ENCODE data around the gene NPC1L1.

The NPC1L1 gene

DNA sequence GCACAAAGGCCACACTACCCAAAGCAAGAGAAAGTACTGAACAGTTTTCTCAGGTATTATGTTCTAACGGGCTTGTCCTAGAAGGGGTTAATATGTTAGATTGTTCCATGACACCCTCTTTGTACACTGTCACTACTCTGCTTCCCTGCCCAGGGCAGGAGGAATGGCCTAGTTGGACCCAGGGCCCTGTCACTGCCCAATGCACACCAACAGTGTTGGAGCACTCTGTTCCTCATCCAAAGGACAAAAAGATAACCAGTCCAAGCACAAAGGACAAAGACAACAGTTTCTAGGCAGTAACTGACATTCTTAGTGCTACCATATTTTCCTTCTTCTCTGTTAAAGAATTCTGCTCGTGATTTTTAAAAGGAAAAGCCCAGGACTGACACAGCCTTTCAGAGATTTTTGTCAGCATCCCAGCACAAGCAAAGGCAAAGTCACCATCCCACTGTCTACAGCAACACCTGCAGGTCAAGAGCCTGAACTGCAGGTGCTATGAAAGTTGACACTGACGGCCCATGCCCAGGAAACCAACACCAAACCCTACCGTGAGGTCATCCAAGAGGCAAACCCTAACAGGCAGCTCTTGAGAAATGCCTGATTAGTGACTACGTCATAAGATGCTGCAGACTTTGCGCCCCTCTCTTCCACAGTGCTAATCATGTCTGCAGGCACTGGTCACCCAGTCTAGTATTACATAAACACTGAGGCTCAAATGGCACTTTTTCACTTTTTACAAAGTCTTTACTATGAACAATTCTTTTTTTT, 63.9 kb downstream of the NPC1L1 start:
- H3K4me3 ChIP-seq (ENCODE audit: low read depth, low read length), result no peak overlapping the region
- TF ChIP-seq, protein P1, sequence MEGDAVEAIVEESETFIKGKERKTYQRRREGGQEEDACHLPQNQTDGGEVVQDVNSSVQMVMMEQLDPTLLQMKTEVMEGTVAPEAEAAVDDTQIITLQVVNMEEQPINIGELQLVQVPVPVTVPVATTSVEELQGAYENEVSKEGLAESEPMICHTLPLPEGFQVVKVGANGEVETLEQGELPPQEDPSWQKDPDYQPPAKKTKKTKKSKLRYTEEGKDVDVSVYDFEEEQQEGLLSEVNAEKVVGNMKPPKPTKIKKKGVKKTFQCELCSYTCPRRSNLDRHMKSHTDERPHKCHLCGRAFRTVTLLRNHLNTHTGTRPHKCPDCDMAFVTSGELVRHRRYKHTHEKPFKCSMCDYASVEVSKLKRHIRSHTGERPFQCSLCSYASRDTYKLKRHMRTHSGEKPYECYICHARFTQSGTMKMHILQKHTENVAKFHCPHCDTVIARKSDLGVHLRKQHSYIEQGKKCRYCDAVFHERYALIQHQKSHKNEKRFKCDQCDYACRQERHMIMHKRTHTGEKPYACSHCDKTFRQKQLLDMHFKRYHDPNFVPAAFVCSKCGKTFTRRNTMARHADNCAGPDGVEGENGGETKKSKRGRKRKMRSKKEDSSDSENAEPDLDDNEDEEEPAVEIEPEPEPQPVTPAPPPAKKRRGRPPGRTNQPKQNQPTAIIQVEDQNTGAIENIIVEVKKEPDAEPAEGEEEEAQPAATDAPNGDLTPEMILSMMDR (IDR thresholded peaks at IDR 0.05; ENCODE audit: borderline replicate concordance, insufficient read depth, low read depth, low read length), result peak; percentile 95

DNA sequence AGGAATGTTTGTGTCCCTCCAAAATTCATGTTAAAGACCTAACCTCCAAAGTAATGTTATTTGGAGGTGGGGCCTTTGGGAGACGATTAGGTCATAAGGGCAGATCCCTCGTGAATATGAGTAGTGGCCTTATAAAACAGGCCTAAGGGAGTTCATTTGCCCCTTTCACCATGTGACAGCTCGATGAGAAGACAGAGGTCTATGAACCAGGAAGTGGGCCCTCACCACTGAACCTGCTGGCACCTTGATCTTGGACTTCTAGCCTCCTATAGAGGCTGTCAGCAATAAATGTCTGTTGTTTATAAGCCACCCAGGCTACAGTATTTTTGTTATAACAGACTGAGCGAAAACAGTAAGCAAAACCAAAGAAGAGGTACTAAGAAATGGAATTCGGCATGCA, 64.8 kb downstream of the NPC1L1 start:
- H3K4me3 ChIP-seq (ENCODE audit: low read depth, low read length), result no peak overlapping the region
- TF ChIP-seq, protein P1 (IDR thresholded peaks at IDR 0.05; ENCODE audit: borderline replicate concordance, insufficient read depth, low read depth, low read length), result no peak

DNA sequence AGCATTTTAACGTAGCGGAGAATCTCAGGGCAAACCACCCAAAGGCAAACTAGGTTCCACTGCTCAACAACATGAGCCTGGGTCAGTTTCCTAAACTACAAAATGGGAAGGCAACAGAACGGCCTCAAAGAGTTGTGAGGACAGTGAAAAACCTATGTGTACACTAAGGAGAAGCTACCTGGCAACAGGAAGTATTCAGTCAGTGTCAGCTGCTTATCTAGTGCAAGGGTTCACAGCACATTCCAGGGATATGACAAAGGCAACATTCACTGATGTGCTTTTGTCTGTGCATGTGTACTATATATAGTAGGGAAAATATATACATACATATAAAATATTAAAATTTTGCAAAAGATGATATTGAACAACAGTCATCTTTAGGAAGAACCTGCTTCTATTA, 67.8 kb downstream of the NPC1L1 start:
- H3K4me3 ChIP-seq (ENCODE audit: low read depth, low read length), result no peak overlapping the region
- TF ChIP-seq, protein P1 (IDR thresholded peaks at IDR 0.05; ENCODE audit: borderline replicate concordance, insufficient read depth, low read depth, low read length), result no peak

DNA sequence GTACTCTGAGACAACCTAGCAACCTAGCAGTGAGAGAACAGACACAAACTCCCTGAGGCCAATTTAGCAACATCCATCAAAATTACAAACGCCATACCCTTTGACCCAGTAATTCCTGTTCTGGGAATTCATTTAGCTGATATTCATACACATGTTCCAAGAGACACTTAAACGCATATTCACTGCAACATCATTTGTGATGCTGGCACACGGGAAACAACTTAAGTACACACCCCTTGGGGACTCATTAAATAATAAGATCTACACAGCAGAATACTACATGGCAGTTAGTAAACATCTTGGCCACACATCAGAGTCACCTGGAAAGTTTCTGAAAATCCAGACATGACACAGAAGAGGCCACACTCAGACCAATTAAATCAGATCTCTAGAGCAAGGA, 68.3 kb downstream of the NPC1L1 start:
- H3K4me3 ChIP-seq (ENCODE audit: low read depth, low read length), result no peak overlapping the region
- TF ChIP-seq, protein P1 (IDR thresholded peaks at IDR 0.05; ENCODE audit: borderline replicate concordance, insufficient read depth, low read depth, low read length), result no peak

DNA sequence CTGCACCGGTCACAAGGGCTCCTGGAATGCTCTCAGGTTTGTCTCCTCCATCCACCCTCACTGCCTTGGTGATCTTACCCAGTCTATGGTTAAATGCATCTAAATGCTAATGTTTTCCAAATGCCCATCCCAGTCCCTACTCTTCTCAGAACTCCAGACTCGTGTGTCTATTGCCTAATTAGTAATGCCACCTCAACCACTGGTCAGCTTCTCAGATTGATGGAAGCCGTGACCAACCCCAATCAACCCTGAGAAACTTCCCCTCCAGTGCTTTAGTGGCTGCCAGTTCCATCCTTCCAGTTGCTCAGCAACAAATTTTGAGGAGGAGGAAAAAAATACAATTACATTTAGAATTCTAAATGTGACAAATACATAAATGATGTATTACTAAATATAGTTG, 69.3 kb downstream of the NPC1L1 start:
- no peak overlapping the region for H3K4me3 ChIP-seq (ENCODE audit: low read depth, low read length)
- TF ChIP-seq, protein P1 (IDR thresholded peaks at IDR 0.05; ENCODE audit: borderline replicate concordance, insufficient read depth, low read depth, low read length), result no peak

DNA sequence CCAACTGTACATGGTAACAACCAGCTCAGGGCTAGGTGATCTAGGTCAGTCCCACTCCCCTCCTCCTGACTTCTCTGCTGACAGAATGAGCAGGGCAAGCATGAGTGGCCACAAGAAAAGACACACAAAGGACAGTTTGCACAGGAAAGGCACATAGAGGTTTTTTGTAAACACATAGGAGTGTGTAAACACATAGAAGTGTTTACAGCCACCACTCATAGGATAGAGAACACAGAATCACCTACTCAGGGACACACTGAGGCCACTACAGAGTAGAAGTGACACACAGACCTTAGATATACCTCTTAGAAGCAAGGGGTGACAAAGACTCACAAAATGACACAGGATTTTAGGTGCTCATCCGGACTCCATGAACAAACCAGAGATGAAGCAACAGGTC, 69.7 kb downstream of the NPC1L1 start:
- no peak overlapping the region for H3K4me3 ChIP-seq (ENCODE audit: low read depth, low read length)
- TF ChIP-seq, protein P1 (IDR thresholded peaks at IDR 0.05; ENCODE audit: borderline replicate concordance, insufficient read depth, low read depth, low read length), result no peak

DNA sequence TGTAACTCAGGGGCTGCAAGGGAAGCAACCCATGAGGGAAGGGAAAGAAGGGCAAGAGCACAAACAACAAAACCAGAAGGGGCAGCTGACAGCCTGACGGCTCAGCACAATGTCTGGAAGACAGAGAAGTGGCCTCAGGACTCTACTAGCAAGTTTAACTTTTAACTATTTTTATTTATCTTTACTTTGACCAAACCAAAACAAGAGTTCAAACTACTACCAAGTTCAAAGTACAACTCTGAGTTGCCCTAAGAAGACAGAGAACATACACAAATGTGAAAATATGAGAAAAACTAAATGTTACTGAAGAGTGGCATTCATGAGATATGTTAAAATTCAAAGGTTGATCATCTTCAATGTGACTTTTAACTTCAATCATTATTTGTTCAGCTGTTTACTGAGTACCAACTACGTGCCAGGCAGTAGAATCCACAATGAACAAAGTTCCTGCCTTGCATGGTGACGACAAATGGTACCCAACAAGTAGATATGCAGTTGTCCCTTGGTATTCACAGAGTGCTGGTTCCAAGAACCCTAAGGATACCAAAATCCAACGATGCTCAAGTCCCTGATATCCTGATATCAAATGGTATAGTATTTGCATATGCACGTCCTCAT, 70.4 kb downstream of the NPC1L1 start:
- TF ChIP-seq, protein P1 (IDR thresholded peaks at IDR 0.05; ENCODE audit: borderline replicate concordance, insufficient read depth, low read depth, low read length), result no peak
- no peak overlapping the region for H3K4me3 ChIP-seq (ENCODE audit: low read depth, low read length)
